ENCODE measurements around the gene PYY.
"Not testable (repeated sequence)": the region's sequence is repeated elsewhere in the genome, so short reads cannot be mapped to it uniquely, and the experiment has no call there.

The PYY gene

GRCh38 chr17:43978078-43978477 is 24.3 kb upstream of the PYY start:
- DNase-seq (ENCODE audit: low read depth in 2 of 2), result no peak

- no peak for DNase-seq (ENCODE audit: low read depth in 2 of 2)
Measured at GRCh38 chr17:43976963-43977837, 23.5 kb upstream of the PYY start.

DNA sequence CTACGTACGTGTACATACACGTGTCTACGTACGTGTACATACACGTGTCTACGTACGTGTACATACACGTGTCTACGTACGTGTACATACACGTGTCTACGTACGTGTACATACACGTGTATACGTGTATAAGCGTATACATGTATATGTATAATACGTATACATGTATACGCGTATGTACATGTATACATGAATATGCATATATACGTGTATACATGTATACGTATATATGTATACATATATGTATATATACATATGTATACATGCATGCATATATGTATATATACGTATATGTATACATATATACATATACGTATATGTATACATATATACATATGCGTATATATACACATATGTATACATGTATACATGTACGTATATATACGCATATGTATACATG is 22.2 kb upstream of the PYY start:
- DNase-seq (ENCODE audit: low read depth in 2 of 2), result no peak

DNA sequence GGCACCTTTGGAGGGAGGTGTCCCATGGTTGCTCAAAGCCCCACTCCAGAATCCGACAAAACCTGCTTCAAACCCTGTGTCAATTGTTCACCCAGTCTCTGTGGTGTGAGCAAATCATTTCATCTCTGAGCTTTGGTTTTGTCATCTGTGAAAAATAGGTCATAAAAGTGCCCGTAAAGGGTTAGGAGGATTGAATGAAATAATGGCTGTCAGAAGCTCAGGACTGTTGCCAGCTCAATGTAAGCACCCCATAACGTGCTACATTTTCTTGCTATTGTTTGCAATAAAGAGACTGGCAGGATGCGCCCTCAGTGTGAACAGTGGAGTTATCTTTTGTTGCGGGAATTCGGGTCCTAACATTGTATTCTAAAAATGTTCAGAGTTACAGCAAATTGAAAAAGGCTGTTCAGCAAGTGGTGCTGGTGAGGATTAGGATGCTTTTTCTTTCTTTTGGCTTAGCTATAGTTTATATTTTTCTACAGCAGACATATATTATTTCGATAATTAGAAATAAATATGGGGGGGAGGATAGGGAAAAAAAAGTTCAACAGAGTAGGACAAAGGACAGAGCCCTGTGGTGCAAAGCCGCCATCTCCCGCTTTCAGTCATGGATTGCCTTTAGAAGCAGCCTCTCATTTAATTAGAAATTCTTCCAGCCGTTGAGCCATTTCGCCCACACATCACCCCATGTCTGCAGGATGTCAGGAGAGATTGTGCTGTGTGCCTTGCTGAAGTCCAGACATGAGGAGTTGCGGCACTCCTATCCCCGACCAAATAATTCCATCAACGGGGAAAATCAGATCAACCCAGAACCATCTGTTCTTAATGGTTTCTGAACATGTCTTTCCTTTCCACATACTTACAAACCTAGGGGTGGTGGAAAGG is 20.9 kb upstream of the PYY start:
- no peak for DNase-seq (ENCODE audit: low read depth in 2 of 2)

GRCh38 chr17:43972444-43973212 is 18.9 kb upstream of the PYY start:
- DNase-seq (ENCODE audit: low read depth in 2 of 2), result not testable (repeated sequence)

GRCh38 chr17:43971436-43971835 is 17.7 kb upstream of the PYY start:
- DNase-seq (ENCODE audit: low read depth in 2 of 2), result not testable (repeated sequence)

GRCh38 chr17:43970366-43970765 is 16.6 kb upstream of the PYY start:
- no peak for DNase-seq (ENCODE audit: low read depth in 2 of 2)

DNA sequence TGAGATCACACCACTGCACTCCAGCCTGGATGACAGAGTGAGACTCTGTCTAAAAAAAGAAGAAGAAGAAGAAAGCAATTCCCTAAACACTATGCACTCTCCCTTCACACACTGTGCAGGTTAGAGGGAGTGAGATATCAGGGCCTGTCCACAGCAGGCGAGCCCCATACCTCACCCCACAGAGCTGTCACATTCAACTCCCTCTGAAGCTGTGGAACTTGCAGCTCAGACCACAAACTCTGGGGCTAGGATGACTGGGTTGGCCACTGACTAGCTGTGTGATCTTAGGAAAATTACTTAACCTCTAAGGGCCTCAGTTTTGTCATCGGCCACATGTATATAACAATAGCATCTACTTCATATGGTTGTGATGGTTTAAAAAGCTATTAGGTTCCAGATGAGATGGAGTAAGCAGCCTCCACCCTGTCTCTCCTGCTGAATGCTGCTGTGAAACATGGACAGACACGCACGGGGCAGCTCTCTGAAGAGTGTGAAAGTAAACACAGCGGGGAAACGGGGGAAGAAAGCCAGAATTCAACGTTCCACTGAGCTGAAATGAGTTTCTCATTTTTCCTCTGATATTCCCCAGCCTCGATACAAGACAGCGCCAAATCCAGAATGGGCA is 13.6 kb upstream of the PYY start:
- DNase-seq (ENCODE audit: low read depth in 2 of 2), result no peak

DNA sequence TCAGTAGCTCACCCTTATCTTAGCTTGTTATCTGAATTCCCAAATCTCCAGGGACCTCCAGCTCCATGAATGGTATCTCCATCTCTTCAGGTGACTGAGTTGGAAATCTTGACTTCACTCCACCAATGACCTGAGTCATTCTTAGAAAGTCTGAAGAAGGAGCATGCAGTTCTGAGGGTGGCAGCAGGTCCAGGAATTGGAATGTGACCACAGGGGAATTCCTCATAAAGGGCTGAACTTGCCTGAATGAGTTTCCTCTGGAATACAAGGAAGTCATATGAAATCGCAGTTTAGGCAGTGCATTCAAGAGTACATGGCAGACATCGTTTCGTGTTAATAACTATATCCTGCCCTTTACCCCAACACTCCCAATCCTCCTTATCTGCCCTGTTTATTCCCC is 12.5 kb upstream of the PYY start:
- DNase-seq (ENCODE audit: low read depth in 2 of 2), result no peak

DNA sequence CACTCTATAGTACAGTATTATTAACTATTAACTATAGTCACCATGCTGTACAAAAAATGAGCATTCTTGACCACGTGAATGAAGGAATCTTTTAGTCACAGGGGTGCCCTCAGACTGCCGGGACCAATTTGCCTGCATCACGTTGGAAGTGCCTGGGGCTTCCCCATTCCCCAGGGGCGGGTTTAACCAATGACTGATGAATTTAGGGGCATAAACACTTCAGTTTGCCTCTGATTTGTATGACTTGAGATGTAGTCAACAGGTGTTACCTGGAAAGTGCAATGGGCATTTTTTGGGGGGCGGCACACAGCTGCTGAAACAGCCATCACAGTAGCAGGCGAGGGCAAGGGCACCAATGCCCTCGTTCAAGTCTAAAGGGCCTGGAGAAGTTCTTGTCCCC is 8.7 kb upstream of the PYY start:
- DNase-seq (ENCODE audit: low read depth in 2 of 2), result no peak

DNA sequence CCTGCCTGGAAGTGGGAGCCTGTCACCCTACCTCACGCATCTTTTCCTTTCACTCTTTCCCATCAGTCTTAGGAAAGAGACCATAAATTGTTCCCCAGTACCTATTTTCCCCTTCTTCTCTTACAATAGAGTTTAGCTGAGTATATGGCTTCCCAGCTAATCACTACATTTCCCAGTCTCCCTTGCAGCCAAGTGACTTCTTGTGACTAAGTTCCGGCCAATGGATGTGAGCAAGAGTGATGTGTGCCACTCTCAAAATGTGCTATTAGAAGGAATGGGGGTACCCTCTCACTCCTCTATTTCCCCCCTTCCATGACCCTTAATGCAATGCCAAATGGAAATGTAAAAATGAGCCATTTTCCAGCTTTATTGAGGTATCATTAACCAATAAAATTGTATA is 8.2 kb upstream of the PYY start:
- DNase-seq (ENCODE audit: low read depth in 2 of 2), result no peak

- not testable (repeated sequence) for DNase-seq (ENCODE audit: low read depth in 2 of 2)
Measured at GRCh38 chr17:43961292-43961691, 7.6 kb upstream of the PYY start.

DNA sequence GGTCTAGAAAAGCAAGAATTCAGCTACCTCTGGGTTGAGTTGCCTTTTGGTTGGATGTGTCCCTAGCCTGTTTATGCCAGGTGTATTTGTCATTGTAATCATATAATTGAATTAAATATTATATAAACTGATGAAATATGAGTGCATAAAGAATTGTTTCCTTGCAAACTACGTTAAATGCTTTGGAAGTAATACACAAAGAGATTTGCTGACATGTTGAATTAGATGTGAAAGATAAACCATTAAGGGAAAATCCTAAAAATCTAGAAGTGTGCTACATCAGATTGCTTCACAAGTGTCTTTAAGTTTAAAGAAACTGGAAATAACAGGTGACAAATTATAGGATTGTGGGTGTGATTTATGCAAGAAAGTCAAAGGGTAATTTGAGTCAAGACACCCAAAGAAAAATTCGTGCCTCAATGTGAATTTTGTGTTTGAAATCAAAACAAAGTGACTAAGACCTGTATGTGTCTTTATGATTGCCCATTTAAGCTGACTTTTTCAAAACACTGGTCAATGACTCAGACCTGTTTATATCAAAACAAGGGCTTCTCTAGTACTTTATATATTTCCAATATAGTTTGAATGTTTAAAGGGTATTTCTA is 5.1 kb upstream of the PYY start:
- no peak for DNase-seq (ENCODE audit: low read depth in 2 of 2)

- DNase-seq (ENCODE audit: low read depth in 2 of 2), result no peak
Measured at GRCh38 chr17:43956222-43956621, 2.5 kb upstream of the PYY start.

- no peak for DNase-seq (ENCODE audit: low read depth in 2 of 2)
Measured at GRCh38 chr17:43952724-43953666, 745 bp downstream of the PYY start.

GRCh38 chr17:43952351-43952723 is 1.4 kb downstream of the PYY start:
- DNase-seq (ENCODE audit: low read depth in 2 of 2), result no peak

- no peak for DNase-seq (ENCODE audit: low read depth in 2 of 2)
Measured at GRCh38 chr17:43951750-43952149, 2.0 kb downstream of the PYY start.

DNA sequence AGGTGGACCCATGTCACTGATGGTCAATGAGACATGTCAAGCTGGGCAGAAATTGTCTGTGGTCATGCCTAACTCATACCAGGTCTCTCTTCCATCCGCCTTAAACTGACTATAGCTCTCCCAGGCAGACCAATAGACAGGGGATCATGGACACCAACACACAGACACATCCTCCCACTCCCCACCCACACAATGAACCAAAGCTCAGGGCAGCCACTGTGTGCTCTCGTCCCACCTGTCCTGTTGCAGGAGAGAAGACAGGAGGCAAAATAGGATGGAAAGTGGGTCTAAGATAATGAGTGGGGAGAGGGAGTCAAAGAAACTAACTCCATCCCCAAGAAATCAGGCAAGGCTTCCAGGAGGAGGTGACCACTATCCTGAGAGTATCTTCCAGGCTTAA is 3.2 kb downstream of the PYY start:
- DNase-seq (ENCODE audit: low read depth in 2 of 2), result no peak

- no peak for DNase-seq (ENCODE audit: low read depth in 2 of 2)
Measured at GRCh38 chr17:43949781-43950180, 4.0 kb downstream of the PYY start.

GRCh38 chr17:43946781-43947180 is 7.0 kb downstream of the PYY start:
- no peak for DNase-seq (ENCODE audit: low read depth in 2 of 2)

Data from stimulated activated CD4-positive, alpha-beta T cell treated with anti-CD3 and anti-CD28 coated beads, Interleukin-12 subunit alpha, Interleukin-12 subunit beta, amount 100 ng/mL, for 24 hours (primary cell).